HCT116 (cell line): Measurements from ENCODE around the gene FOXP1. TPM values are rescaled to one million over a fixed set of nuclear protein-coding genes. Genes with fewer than 3 reads are reported as not detected.

Experiments
- ATAC-seq: fragments of 200-7000 bp; cut with Tn5 transposase; 2 replicates; pipeline ENCODE4 v1.9.1; 2020; ENCODE audit warnings: mild to moderate bottlenecking, moderate library complexity
- BruUV-seq: library from RNA; stranded (reverse); fragments of 400-500 nt; replicated peaks from 2 replicates; lab custom pipeline; 2021; lab: Mats Ljungman, UMichigan
- CTCF ChIA-PET: fragments of 300-600 bp; sonication (Branson Sonifier 250); formaldehyde crosslinking; loops from one replicate; lab custom pipeline; 2021; ENCODE audit warnings: antibody characterized with exemption; lab: Charles Lee
- POLR2A ChIA-PET: fragments of 300-600, 350-600 bp; sonication (Branson Sonifier 250); formaldehyde crosslinking; loops from one replicate; lab custom pipeline; 2021; ENCODE audit warnings: antibody characterized with exemption; lab: Charles Lee
- RAD21 ChIA-PET, 2 experiments: fragments of 300-600 bp; sonication (Branson Sonifier 250); formaldehyde crosslinking; loops; one replicate each; lab custom pipeline; 2023; ENCODE audit warnings: low total read pairs in 2 of 2; ENCODE audit not compliant: uncharacterized antibody in 2 of 2, unreplicated experiment in 2 of 2, low non-redundant PET in 1 of 2; lab: Charles Lee
- DNase-seq: peaks from one replicate; pipeline ENCODE4 v3.0.0-alpha.2; 2010; ENCODE audit warnings: low read depth, low spot score
- H2AFZ ChIP-seq: fragments of 200-600 bp; shearing (Covaris generic), sonication (generic); 2 replicates; pipeline ENCODE4 v1.6.1; 2017; ENCODE audit warnings: low read depth, mixed run types, mixed read lengths, antibody characterized with exemption, low read length; ENCODE audit not compliant: poor library complexity, severe bottlenecking
- H3K27ac ChIP-seq: 2 replicates; pipeline ENCODE4 v1.5.1; 2012; ENCODE audit warnings: low read depth, low read length
- H3K27me3 ChIP-seq: fragments of 200-600 bp; sonication (generic); 2 replicates; pipeline ENCODE4 v1.6.1; 2016; ENCODE audit warnings: mixed run types, low read length, mixed read lengths; ENCODE audit not compliant: insufficient read depth
- H3K36me3 ChIP-seq, 2 experiments: fragments of 200-500 bp in 1 of 2; fragments of 200-600 bp in 1 of 2; sonication (Bioruptor generic) in 1 of 2; sonication (generic) in 1 of 2; 2 replicates each; pipeline versions ENCODE4 v1.5.1 to v1.6.1; 2014 to 2016; ENCODE audit warnings: low read length in 2 of 2, inconsistent platforms in 1 of 2, mixed read lengths in 1 of 2, mixed run types in 1 of 2; ENCODE audit not compliant: insufficient read depth in 2 of 2, control insufficient read depth in 1 of 2
- H3K4me1 ChIP-seq, 2 experiments: fragments of 200-600 bp in 1 of 2; sonication (generic) in 1 of 2; 2 replicates each; pipeline versions ENCODE4 v1.5.1 to v1.6.1; 2012 to 2017; ENCODE audit warnings: low read length in 2 of 2, inconsistent platforms in 1 of 2, mild to moderate bottlenecking in 1 of 2, mixed read lengths in 1 of 2, mixed run types in 1 of 2, moderate library complexity in 1 of 2; ENCODE audit not compliant: insufficient read depth in 2 of 2, control insufficient read depth in 1 of 2
- H3K4me2 ChIP-seq: fragments of 200-600 bp; sonication (generic); 2 replicates; pipeline ENCODE4 v1.6.1; 2017; ENCODE audit warnings: mixed run types, low read length, mixed read lengths
- H3K4me3 ChIP-seq, 2 experiments: fragments of 200-600 bp in 1 of 2; sonication (generic) in 1 of 2; replicated peaks in 1 of 2; 2 replicates each; pipeline ENCODE4 v1.5.1; 2011 to 2016; ENCODE audit warnings: low read length in 2 of 2, control low read depth in 1 of 2, low read depth in 1 of 2, mild to moderate bottlenecking in 1 of 2, mixed read lengths in 1 of 2, mixed run types in 1 of 2
- H3K79me2 ChIP-seq: fragments of 200-600 bp; sonication (generic); 2 replicates; pipeline ENCODE4 v1.6.1; 2017; ENCODE audit warnings: mild to moderate bottlenecking, mixed run types, low read length, moderate library complexity, mixed read lengths; ENCODE audit not compliant: insufficient read depth
- H3K9ac ChIP-seq: fragments of 200-600 bp; sonication (generic); 2 replicates; pipeline ENCODE4 v1.6.1; 2016; ENCODE audit warnings: low read length, mixed read lengths
- H3K9me2 ChIP-seq: fragments of 200-600 bp; sonication (generic), shearing (Covaris generic); 2 replicates; pipeline ENCODE4 v1.6.1; 2017; ENCODE audit warnings: mixed run types, mild to moderate bottlenecking, moderate library complexity; ENCODE audit not compliant: insufficient read depth
- H3K9me3 ChIP-seq, 2 experiments: fragments of 200-500 bp in 1 of 2; fragments of 200-600 bp in 1 of 2; sonication (Bioruptor generic) in 1 of 2; sonication (generic) in 1 of 2; 2 replicates each; pipeline ENCODE4 v1.6.1; 2014 to 2017; ENCODE audit warnings: low read length in 2 of 2, mixed read lengths in 2 of 2, inconsistent platforms in 1 of 2, low read depth in 1 of 2, mild to moderate bottlenecking in 1 of 2, mixed run types in 1 of 2, moderate library complexity in 1 of 2; ENCODE audit not compliant: control insufficient read depth in 1 of 2, insufficient read depth in 1 of 2
- H4K20me1 ChIP-seq: fragments of 200-600 bp; sonication (generic), shearing (Covaris generic); 2 replicates; pipeline ENCODE4 v1.6.1; 2017; ENCODE audit warnings: mixed run types, mild to moderate bottlenecking, moderate library complexity; ENCODE audit not compliant: insufficient read depth
- CBX3 ChIP-seq: IDR thresholded peaks from 2 replicates; pipeline ENCODE4 v1.6.1; 2012; ENCODE audit warnings: low read depth
- CTCF ChIP-seq, 3 experiments: fragments of 200-600 bp in 1 of 3; sonication (generic) in 1 of 3; IDR thresholded peaks in 2 of 3; conservative IDR thresholded peaks in 1 of 3; 2 replicates each; pipeline ENCODE4 v1.5.1; 2012 to 2017; ENCODE audit warnings: low read depth in 2 of 3, low read length in 2 of 3, antibody characterized with exemption in 1 of 3, borderline replicate concordance in 1 of 3, control low read depth in 1 of 3, mild to moderate bottlenecking in 1 of 3, mixed read lengths in 1 of 3, mixed run types in 1 of 3, moderate library complexity in 1 of 3; ENCODE audit not compliant: insufficient read depth in 1 of 3
- EGR1 ChIP-seq: IDR thresholded peaks from 2 replicates; pipeline ENCODE4 v1.6.1; 2012; ENCODE audit warnings: low read depth
- ELF1 ChIP-seq: IDR thresholded peaks from 2 replicates; pipeline ENCODE4 v1.6.1; 2012; ENCODE audit warnings: low read depth, borderline replicate concordance
- JUND ChIP-seq: IDR thresholded peaks from 2 replicates; pipeline ENCODE4 v1.6.1; 2012
- POLR2AphosphoS5 ChIP-seq: IDR thresholded peaks from 2 replicates; pipeline ENCODE4 v1.6.1; 2011; ENCODE audit warnings: mild to moderate bottlenecking, low read depth, low read length, moderate library complexity
- RAD21 ChIP-seq: IDR thresholded peaks from 2 replicates; pipeline ENCODE4 v1.6.1; 2012; ENCODE audit warnings: low read depth, mild to moderate bottlenecking
- SRF ChIP-seq: IDR thresholded peaks from 2 replicates; pipeline ENCODE4 v1.6.1; 2012; ENCODE audit warnings: low read depth
- ZBTB33 ChIP-seq: IDR thresholded peaks from 2 replicates; pipeline ENCODE4 v1.6.1; 2011; ENCODE audit warnings: mild to moderate bottlenecking, low read length, moderate library complexity; ENCODE audit not compliant: insufficient replicate concordance; ENCODE audit errors: extremely low read depth
- intact Hi-C: fragments of 100-400 bp; cut with micrococcal nuclease; formaldehyde crosslinking; loops from 2 replicates; pipeline ENCODE4 v1.10.0; 2022
- total RNA-seq: library from RNA; stranded (reverse); gene quantifications from one replicate; pipeline ENCODE4 v1.2.1, GENCODE V29; 2021; ENCODE audit not compliant: unreplicated experiment

FOXP1 gene
- total RNA-seq, 1 experiment from 2014 or later, result 11.4 TPM

- DNase-seq (no peak), ATAC-seq (no peak)
- Histone ChIP-seq H3K27me3 (no peaks in the 10 kb centered on the region; the same call in 1 of the 2 replicates), H4K20me1 (no peaks in the 10 kb centered on the region), H3K36me3 (no peaks in the 10 kb centered on the region), H3K79me2 (no peaks in the 10 kb centered on the region), H2AFZ (no peak overlapping the region), H3K4me2 (no peak overlapping the region), H3K4me1 (no peaks in the 10 kb centered on the region), H3K27ac (no peak overlapping the region), H3K4me3 (no peak overlapping the region), H3K9ac (no peak overlapping the region), H3K9me3 (no peaks in the 10 kb centered on the region), H3K9me2 (no peaks in the 10 kb centered on the region)
- ChIA-PET RAD21 (no interaction called here), CTCF (no interaction called here), POLR2A (no interaction called here)
- TF ChIP-seq POLR2AphosphoS5, result no peak
- no peak for TF ChIP-seq ELF1
- no peak for TF ChIP-seq EGR1
- no peak for TF ChIP-seq CTCF (IDR thresholded peaks at IDR 0.05 in 2 of 3, conservative IDR thresholded peaks at IDR 0.05 in 1 of 3; ENCODE audit: borderline replicate concordance in 1 of 3, insufficient read depth in 1 of 3, low read depth in 2 of 3, low read length in 2 of 3)
- no peak for TF ChIP-seq ZBTB33
- TF ChIP-seq JUND, result no peak
- TF ChIP-seq CBX3, result no peak
- no peak for TF ChIP-seq RAD21
- TF ChIP-seq SRF, result no peak
- no TSS peak for BruUV-seq
- intact Hi-C loops, result no loop called here
Observed at GRCh38 chr3:71247958-71248335, 335.6 kb downstream of the FOXP1 start.
